GM21717 (cell line): ENCODE measurements around the gene SFMBT2.

ENCODE experiments used
- ATAC-seq: cut with Tn5 transposase; IDR thresholded peaks from one replicate; pipeline ENCODE4 v1.9.1; 2021; ENCODE audit warnings: mild to moderate bottlenecking, moderate library complexity; ENCODE audit not compliant: unreplicated experiment

SFMBT2 gene

DNA sequence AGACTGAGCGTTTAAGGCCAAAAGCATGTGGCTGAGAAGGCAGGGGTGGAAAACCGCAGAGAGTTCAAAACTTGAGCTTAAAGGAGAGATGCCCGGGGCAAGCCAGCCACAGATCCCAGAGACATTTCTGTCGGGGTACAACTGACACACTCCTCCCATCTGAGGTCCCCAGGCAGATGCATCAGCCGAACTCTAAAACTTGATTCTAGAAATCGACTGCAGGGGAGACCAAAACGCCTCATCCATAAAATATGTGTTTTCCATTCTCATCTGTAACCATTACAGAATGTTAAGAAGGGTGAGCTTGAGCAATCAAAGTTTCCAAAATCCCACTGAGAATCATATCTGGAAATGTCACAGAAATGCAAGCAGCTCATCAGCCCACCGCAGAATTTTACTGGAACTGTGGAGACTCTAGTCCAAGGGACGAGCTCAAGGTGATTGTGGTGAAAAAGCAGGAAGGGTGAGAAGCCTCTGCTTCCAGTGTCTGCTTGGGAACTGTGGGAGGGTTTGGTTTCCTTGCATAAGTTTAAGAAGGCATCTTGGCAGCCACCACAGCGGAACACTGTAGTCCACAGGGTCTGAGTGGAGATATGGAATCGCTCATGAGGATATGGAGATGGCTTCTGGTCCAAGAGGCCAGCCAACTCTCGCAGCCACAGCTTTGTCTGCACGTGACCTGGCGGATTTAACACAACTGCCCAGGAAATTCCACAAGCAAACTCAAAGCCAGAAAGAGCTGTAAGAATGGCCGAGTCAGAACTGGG lies 249.2 kb downstream of the SFMBT2 start:
- ATAC-seq, result no peak

DNA sequence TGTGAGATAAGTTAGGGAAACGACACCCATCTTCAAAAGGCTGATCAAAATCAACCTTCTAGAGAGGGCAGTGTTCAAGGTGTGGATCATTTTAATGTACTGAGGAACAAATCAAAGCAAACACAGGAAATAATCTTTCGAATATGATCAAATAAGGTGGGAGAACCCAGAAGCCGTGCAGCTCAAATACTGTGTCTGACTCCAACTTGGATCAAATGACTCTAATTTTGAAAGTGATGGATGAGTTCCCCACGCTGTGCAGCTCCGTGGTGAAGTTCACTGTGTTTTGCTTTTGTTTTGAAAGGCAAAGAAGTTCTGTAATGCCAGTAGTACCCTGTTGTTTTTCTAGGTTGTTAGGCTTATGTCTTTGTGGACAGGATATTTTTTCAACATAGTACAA lies 250.9 kb downstream of the SFMBT2 start:
- no peak for ATAC-seq

DNA sequence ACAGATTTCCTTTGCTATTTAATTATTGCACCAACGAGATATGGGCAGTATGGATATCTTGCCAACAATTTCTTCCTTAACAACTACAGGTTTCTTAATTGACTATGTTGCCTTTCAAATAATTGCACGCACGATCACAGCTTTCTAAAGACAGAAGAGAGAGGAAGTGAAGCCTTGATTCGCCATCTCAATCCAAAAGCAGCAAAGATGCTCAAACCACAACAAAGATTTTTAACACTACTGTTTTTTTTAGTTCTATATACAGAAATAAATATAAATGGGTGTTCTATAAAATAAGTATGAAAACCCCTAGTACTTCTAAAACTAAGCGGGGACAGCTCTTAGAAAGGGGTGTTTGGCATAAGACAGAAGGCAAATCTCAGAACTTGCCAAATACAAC lies 251.3 kb downstream of the SFMBT2 start:
- ATAC-seq, result no peak

DNA sequence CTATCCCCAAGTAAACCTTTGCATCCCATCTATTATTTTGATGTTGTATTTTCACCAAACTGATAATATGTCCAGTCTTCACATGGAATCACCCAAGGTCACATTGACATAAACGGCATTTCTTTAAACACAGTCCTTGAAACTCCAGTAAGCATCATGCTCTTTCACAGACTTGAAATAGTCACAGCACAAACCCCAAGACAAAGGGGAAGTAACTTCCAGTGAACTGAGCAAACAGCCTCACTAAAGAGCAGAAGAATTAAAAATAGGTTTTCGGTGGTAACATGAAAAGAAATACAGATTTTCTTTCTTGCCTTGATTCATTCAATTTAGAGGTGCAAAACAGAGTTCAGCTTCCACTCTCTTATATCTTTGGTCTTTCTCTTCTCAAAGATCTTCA lies 253.7 kb downstream of the SFMBT2 start:
- ATAC-seq, result no peak

DNA sequence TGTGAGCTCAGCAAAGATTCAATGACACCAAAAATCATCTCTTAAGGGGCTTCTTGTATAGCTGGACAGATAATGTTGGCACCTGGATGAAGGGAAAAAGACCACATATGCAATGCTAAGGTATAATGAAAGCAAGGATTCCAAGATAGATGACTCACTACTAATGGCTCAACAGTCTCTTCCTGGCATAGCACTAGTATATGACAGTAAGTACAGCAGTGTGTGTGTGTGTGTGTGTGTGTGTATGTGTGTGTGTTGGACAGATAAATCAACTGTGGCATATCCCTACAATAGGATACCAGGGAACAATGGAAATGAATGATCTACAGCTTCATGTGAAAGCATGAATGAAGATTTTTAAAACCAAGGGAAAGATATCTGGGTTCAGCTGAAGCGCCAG lies 257.1 kb downstream of the SFMBT2 start:
- no peak for ATAC-seq

DNA sequence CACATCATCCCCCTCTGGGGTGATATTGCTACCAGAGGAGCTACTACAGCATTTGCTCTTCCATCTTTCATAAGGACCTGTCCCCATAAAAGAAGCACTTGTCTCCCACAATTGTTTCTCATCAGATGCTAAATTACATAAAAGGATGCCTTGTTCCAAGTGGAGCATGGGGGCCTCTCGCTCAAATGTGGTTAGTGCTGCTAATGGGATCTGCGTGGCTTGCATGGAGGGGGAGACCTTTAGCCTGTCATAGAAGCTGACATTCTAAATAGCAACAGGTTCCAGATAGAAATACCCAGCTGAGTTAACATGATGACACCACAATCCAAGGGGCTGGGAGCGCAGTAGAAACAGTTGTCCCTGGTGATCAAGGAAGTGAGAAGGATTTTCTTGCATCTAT lies 257.9 kb downstream of the SFMBT2 start:
- no peak for ATAC-seq

DNA sequence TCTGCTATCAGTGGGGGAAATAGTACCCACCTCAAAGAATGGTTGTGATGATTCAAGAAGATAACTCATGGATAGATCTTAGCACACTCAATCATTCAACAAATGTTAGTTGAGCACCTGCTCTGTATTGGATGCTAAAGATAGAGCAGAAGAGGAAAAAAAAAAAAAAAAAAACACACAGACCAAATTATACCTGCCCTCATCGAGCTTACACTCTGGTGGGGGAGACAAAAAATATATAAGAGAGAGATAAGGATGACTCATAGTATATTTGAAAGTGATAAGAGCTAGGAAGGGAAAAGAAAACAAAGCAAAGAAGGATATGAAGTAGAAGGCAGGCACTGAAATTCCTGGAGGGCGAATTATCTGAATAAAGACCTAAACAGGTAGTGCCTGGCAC lies 258.5 kb downstream of the SFMBT2 start:
- ATAC-seq, result no peak

DNA sequence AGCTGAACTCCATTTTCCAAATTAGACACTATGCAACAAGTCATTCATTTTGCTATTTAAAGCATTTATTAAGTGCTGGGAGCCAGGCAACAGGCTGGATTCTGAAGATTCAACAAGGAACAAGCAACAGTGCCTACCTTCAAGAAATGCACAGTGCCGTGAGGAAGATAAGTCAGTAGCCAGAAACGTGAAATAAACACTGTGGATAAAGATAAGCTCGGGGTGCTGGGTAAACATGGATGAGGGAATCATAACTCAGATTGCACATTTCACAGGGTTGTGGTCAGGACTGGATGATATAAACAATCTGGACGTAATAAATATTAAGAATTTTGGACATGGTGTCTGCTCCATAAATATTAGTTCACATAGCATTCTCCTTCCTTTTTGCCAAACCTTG lies 259.3 kb downstream of the SFMBT2 start:
- no peak for ATAC-seq

DNA sequence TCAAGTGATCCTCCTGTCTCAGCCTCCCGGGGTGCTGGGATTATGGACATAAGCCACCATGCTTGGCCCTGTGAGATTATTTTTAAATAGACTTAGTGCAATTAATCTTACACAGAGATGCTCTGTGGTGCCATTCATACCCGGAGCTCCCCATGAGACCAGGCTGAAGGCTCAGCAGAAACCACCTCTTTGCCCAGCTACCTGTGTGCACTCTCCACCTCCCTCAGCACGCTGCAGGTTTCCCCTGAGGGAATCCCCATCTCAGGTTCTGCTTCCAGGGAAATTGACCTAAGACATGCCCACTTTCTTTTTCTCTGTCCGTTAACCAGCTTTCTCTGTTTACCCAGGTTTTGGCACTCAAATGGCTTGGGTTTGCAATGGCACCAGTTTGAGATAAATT lies 260.5 kb downstream of the SFMBT2 start:
- no peak for ATAC-seq

DNA sequence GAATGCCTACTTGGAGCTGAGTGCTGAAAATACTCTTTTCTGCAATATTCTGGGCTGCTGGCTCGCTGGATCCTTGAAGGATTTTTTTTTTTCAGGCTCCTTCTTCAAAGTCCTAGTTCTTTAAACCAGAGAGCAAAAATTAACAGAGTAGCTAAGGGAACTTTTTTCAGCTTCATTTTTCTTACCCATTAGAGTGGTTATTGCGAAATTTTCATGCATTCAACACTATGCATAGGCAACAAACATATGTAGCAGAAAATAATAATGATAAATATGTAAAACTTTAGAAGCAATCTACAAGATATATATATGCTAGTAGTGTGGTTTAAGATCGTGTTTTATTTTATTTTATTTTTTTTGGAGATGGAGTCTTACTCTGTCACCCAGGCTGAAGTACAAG lies 264.6 kb downstream of the SFMBT2 start:
- no peak for ATAC-seq

DNA sequence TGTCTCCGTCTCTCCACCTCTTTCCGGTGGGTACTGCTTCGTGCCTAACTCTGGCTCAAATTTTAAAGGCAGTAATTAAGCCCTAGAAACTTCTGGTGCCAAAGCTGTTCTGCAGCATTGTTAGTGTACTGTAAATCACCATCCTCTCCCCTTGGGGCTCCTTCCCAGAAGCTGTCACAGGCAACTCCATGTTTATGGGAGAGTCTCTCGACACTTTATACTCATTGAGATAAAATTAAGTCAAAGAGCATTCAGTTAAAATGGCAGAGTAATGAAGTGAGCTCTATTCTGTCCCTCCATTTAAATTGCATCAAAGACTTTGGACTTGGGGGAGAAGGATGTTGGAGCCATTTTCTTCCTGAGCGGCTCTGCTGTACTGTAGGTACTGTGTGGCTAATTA lies 274.8 kb downstream of the SFMBT2 start:
- no peak for ATAC-seq

DNA sequence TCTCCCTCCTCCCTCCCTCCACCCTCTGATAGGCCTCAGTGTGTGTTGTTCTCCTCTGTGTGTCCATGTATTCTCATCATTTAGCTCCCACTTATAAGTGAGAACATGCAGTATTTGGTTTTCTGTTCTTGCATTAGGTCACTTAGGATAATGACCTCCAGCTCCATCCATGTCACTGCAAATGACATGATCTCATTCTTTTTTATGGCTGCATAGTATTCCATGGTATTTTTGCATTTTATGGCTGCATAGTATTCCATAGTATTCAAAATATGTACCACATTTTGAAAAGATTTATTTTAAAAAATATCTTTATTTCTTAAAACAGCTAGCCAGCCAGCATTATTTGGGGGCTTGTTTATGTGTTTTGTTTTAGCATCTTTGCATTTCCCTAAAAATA lies 275.6 kb downstream of the SFMBT2 start:
- ATAC-seq, result no peak

DNA sequence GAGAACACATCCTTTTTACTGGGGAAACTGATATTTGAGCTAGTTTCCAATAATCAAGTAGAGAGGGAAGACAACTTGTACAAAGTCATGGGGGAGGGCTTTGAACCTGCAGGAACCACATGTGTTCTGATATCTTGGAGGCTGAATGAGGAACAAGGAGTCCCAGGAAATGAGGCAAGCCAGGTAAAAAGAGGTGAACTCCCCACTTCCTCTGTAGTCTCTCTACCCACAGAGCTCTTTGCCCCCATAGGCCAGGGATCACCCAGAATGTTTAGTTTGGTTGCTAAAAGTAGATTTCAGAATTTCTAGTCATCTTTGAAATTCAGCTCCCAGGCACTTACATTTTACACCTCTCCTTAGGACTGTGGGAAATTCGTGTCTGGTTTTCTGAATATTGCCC lies 276.4 kb downstream of the SFMBT2 start:
- no peak for ATAC-seq

DNA sequence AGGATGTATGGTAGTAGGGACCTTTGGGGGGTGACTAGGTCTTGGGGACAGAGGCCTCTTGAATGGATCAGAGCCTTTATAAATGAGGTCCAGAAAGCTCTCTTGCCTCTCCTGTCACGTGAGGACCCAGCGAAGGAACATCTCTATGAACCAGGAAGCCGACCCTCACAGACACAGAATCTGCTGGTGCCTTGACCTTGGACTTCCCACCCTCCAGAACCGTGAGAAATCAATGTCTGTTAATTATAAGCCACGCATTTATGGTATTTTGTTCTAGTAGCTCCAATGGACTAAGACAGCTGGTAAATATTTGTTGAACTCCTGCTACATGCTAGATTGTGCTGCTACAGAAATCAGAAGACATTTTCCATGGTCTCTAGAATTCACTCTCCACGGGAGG lies 276.9 kb downstream of the SFMBT2 start:
- ATAC-seq, result no peak

DNA sequence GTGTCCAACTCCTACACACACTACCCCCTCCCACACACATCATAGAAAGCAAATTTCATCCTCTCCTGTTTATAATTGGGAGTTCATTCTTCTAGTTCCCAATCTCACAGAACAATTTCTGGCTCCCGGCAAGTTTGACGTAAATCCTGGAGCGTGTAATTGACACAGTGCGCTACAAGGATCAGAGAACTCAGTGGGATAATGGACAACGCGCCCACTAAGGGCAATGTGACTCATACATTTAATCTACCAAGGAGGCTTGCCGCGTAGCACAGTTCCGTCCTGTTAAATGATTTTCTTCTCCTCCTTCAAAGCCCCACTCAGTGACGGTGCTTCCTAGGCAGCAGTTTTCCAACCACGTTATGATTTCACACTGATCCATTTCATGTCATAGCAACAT lies 277.6 kb downstream of the SFMBT2 start:
- ATAC-seq, result no peak

DNA sequence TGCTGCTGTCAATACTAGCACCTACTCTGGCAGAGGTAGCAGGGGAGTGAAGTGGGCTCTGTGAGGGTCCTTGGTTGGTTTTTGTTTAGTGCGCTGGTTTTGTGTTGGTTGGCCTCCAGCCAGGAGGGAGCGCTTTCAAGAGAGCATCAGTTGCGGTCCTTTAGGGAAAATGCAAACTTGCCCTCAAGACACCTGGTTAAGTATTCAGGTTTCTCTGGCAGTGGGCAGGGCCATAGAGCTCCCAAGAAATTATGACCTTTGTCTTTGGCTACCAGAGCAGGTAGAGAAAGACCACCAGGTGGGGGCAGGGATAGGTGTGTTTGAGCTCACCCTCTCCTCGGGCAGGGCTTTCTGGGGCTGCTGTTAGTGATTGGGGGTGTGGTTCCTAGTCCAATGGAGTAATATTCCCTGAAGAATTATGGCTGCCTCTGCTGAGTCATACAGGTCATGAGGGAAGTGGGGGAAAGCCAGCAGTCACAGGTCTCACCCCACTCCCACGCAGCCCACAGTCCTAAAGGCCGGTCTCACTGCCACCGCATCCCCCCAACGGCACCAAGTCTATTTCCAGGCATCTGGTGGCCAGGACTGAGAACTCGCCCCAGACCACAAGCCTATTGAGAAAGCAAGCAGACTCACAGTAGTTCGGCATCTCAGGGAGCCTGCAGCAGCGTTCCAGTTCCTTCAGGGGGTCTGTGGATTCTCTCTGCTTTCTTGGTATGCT lies 280.5 kb downstream of the SFMBT2 start:
- no peak for ATAC-seq

DNA sequence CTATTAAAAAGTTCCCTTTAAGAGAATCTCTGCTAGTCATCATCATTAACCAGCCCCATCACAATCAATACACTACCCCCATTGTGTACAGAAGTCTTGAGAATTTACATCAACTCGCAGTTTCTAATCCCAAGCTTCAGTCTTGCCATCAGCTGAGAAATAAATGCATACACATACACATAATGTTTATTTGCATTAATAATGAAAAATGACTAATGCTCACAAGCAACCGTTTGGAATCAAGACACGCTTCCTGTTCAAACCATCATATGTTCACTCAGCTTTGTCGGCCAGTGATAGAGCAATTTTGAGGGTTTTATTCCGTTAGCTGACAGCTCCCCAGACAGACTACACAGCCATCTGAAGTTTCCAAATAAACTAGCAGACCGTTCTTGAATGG lies 287.1 kb downstream of the SFMBT2 start:
- no peak for ATAC-seq

DNA sequence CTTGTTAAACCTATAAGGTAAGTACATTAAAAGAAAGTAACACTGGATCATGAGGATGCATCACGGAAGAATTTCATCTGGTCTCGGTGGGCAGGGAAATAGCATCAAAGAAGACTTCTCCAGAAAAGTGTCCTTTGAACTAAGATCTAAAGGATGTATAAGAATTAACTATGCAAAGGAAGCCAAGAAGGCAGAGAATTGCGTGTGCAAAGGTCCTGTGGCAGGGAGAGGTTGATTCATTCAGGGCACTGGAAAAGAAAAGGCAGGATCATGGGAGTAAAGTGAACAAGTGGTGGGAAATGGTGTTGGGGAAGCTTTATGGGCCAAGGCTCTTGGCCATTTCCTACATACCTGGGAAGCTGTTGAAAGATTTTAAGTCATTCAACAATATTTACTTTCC lies 288.3 kb downstream of the SFMBT2 start:
- ATAC-seq, result no peak

DNA sequence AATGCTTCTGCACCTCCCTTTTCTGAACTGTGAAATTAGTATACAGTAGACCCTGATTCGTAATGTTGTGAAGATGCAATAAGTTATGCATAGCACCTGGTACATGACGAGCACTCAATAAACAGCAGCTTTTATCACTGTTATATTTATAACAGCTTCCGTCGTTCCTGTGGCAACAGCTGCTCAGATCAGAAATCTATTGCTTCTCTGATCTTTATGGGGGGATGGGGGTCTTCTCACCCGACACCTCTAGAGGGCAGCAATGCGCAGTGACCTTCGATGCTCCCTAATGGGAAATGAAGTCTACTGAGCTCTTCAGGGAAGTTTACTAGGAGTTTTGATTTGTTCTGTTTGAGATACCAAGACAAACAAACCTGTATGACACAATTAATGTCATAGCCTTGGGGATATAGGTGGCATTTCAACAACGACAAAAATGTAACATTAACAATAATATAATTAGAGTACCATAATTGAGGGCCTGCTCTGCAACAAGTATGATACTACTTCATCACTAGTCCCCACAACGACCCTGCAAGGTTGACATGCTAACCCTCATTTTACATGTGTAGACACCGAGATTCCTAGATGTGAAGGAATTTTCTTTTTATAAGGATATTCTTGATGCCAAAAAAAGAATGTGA lies 289.6 kb downstream of the SFMBT2 start:
- ATAC-seq, result no peak

DNA sequence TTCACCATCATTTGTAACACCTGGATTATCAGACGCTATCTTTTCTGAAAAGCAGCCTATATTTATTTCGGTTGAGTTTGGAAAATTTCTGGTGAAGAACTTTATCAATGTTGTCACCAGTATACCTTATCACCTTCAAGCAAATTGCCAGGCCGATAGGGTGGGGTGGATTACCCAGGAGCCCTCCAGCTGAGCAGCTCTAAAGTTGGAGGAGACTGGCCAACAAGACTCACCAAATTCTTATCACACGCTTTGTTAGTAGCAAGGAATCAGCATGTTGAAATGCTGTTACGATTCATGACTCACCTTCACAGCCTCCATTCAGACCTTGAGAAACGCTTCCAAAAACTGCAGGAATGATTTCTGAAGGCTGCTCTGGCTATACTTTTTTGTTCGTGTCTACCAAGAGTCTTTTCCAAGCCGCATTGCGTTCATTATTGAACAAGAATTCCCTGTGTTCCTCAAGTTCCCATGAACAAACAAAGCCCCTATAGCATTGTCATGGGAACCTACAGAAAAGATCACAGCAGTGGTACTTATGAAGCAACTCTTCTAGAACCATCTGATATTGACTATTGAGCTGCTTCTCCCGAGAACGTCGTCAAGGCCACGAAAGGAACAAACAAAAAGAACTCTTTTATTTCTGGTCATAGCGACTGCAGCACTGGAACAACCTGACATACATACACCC lies 291.4 kb downstream of the SFMBT2 start:
- no peak for ATAC-seq

DNA sequence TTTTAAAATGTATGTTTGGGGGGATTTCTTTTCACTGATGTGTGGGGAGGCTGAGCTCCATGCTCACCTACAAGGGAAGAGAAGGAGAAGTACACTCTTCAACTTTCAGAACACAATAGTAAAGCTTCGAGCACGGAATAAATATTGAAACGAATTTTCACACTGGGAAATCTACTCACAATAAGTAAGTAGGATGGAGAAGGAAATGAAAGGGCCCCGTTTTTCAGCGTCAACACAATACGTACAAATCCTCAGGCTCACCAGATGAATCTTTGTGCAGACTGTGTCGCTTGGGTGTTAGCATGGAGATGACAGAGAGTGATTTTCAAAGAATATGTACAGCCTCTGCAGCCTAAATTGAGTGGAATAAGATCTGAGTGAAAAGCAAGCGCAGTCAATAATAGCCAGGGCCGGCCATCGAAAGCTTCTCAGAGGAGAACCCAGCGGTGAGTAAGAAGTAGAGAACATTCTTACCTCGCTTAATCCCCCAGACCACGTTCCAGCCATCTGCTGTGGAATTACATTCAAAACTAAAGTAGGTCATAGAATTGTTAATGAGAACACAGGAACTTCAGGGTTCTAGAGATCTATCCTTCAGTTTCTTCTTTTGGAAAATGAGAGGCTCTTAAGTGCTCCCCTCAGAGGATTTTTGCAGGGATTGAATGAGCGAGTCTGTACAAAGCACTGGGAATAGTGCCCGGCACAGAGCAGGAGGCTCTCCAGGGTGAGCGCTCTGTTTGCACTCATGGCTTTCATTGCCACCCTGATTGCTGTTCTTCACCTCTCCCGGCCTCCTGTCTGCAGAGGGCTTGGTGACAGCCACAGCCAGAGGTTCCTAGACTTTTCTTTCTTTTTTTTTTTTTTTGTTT lies 292.8 kb downstream of the SFMBT2 start:
- ATAC-seq, result no peak
